ENCODE data around the gene NOTCH4.

GRCh38 chr6:32216285-32216684, 7.6 kb downstream of the NOTCH4 start:
- TF ChIP-seq RBBP5 (IDR thresholded peaks at IDR 0.05; ENCODE audit: borderline replicate concordance, insufficient read depth, low read length, poor library complexity, severe bottlenecking) (no peak), CTCF (IDR thresholded peaks at IDR 0.05 in 2 of 3, conservative IDR thresholded peaks at IDR 0.05 in 1 of 3; ENCODE audit: insufficient read depth in 2 of 3, low read depth in 1 of 3, low read length in 3 of 3) (no peak), ZNF347 (CRISPR knock-in tag; IDR thresholded peaks at IDR 0.05; ENCODE audit: low read depth) (no peak), ZBTB1 (CRISPR knock-in tag; IDR thresholded peaks at IDR 0.05; ENCODE audit: borderline replicate concordance, low read depth) (no peak), IRF1 (CRISPR knock-in tag; IDR thresholded peaks at IDR 0.05; ENCODE audit: borderline replicate concordance) (no peak)

All from K562 (cell line).